AG04449 (cell line): ENCODE measurements around the gene EML1.

Experiments
- CTCF ChIA-PET: fragments of 350-600 bp; formaldehyde crosslinking; extraction: SDS; loops from one replicate; lab custom pipeline; 2021; ENCODE audit warnings: antibody characterized with exemption; lab: Yijun Ruan, JAX
- POLR2A ChIA-PET: fragments of 400-600, 350-600 bp; formaldehyde crosslinking; extraction: SDS; loops from one replicate; lab custom pipeline; 2020; ENCODE audit warnings: antibody characterized with exemption, inconsistent platforms; lab: Yijun Ruan, JAX
- DNase-seq: peaks from one replicate; pipeline ENCODE4 v3.0.0-alpha.2; 2010; ENCODE audit warnings: low read depth, low spot score
- H3K4me3 ChIP-seq: 2 replicates; pipeline ENCODE4 v1.5.1; 2011; ENCODE audit warnings: low read depth, mild to moderate bottlenecking, control low read depth, low read length
- TF ChIP-seq, protein P1 (sequence below): IDR thresholded peaks from one replicate; pipeline ENCODE4 v1.5.1; 2011; ENCODE audit warnings: mild to moderate bottlenecking, moderate library complexity, low read length, control low read depth, inconsistent platforms; ENCODE audit not compliant: insufficient read depth; ENCODE audit errors: missing control alignments

The EML1 gene

GRCh38 chr14:99961826-99962518 is 168.8 kb downstream of the EML1 start:
- TF ChIP-seq, protein P1, sequence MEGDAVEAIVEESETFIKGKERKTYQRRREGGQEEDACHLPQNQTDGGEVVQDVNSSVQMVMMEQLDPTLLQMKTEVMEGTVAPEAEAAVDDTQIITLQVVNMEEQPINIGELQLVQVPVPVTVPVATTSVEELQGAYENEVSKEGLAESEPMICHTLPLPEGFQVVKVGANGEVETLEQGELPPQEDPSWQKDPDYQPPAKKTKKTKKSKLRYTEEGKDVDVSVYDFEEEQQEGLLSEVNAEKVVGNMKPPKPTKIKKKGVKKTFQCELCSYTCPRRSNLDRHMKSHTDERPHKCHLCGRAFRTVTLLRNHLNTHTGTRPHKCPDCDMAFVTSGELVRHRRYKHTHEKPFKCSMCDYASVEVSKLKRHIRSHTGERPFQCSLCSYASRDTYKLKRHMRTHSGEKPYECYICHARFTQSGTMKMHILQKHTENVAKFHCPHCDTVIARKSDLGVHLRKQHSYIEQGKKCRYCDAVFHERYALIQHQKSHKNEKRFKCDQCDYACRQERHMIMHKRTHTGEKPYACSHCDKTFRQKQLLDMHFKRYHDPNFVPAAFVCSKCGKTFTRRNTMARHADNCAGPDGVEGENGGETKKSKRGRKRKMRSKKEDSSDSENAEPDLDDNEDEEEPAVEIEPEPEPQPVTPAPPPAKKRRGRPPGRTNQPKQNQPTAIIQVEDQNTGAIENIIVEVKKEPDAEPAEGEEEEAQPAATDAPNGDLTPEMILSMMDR, result no peak
- ChIA-PET CTCF (interaction anchor here (0.6 to 1.9 kb wide), 2 partner anchors 15 to 204 kb away, joined by 3 to 5 read pairs; no protein-coding TSS in a partner anchor), POLR2A (no interaction called here)
- H3K4me3 ChIP-seq, result no peak overlapping the region
- DNase-seq, result no peak

DNA sequence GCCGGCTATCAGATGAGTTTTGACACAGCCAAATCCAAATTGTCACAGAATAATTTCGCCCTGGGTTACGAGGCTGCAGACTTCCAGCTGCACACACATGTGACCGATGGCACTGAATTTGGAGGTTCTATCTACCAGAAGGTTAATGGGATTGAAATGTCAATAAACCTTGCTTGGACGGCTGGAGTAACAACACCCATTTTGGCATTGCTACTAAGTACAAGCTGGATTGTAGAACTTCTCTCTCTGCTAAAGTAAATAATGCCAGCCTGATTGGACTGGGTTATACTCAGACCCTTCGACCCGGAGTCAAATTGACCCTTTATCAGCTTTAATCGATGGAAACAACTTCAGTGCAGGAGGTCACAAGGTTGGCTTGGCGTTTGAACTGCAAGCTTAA is 171.8 kb downstream of the EML1 start:
- ChIA-PET POLR2A (no interaction called here), CTCF (interaction anchor here (1.1 to 1.8 kb wide), 4 partner anchors 12 to 228 kb away, joined by 3 to 8 read pairs (median 6); no protein-coding TSS in a partner anchor)
- no peak overlapping the region for H3K4me3 ChIP-seq
- TF ChIP-seq, protein P1, result no peak
- no peak for DNase-seq

GRCh38 chr14:99966037-99966835 is 173.0 kb downstream of the EML1 start:
- TF ChIP-seq, protein P1, result no peak
- ChIA-PET POLR2A (no interaction called here), CTCF (interaction anchor here (1.1 to 2.8 kb wide), 6 partner anchors 13 to 226 kb away, joined by 3 to 17 read pairs (median 6); no protein-coding TSS in a partner anchor)
- no peak for DNase-seq
- H3K4me3 ChIP-seq, result no peak overlapping the region

DNA sequence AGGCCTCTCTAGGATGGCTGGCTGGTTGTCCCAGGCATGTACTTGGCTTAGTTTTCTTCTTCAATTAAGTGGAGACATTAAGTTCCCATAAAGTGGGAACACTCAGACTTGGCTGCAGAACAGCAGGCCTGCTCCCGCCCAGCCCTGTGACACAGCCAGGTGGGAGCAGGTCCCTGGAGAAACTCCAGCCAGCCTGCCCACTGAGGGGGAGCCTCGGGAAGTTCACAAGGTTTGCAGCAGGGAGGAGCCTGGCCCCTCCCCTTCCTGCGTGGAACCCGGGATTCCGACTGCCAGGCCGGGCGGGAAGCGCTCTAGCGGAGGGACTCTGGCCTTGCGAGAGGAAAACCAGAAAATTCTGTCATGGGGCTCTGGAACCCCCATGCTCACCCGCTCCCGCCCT is 173.7 kb downstream of the EML1 start:
- H3K4me3 ChIP-seq, result no peak overlapping the region
- TF ChIP-seq, protein P1, result no peak

GRCh38 chr14:99968191-99968920 is 175.1 kb downstream of the EML1 start:
- ChIA-PET CTCF (interaction anchor here (0.7 to 2.8 kb wide), 5 partner anchors 13 to 141 kb away, joined by 3 to 17 read pairs (median 5); no protein-coding TSS in a partner anchor), POLR2A (interaction anchor here (0.6 to 0.7 kb wide), 3 partner anchors 114 to 707 kb away, joined by 3 to 4 read pairs (median 3); no protein-coding TSS in a partner anchor)
- H3K4me3 ChIP-seq, result peak overlapping the region; percentile 9
- TF ChIP-seq, protein P1, result no peak
- DNase-seq, result peak; percentile 59

More for the DNA sequence above, 173.7 kb downstream of the EML1 start:
- no peak for DNase-seq
- ChIA-PET POLR2A (no interaction called here), CTCF (interaction anchor here (2.1 to 2.8 kb wide), 2 partner anchors 20 to 142 kb away, joined by 5 to 17 read pairs; no protein-coding TSS in a partner anchor)
